A673 (cell line): ENCODE results near the gene NDST3.

Experiments used
- CTCF ChIP-seq: fragments of 300-800, 200-600 bp; sonication (generic); conservative IDR thresholded peaks from 2 replicates; pipeline ENCODE4 v1.5.1; 2017; ENCODE audit warnings: low read depth, mild to moderate bottlenecking, antibody characterized with exemption, low read length, moderate library complexity, mixed read lengths
- EZH2 ChIP-seq: fragments of 200-600 bp; sonication (generic); IDR thresholded peaks from 2 replicates; pipeline ENCODE4 v1.6.1; 2017; ENCODE audit warnings: borderline replicate concordance, low read depth, mild to moderate bottlenecking, mixed read lengths, antibody characterized with exemption, low read length; ENCODE audit not compliant: poor library complexity, severe bottlenecking

- no peak for TF ChIP-seq CTCF
- no peak for TF ChIP-seq EZH2
Observed at GRCh38 chr4:118139241-118139640, 105.0 kb downstream of the NDST3 start.
